GM19395 (cell line): ENCODE measurements around the gene RNASEH2C.
"Not testable (repeated sequence)": the region's sequence is repeated elsewhere in the genome, so short reads cannot be mapped to it uniquely, and the experiment has no call there.

Experiments
- ATAC-seq: cut with Tn5 transposase; IDR thresholded peaks from one replicate; pipeline ENCODE4 v1.9.1; 2021; ENCODE audit warnings: mild to moderate bottlenecking, moderate library complexity; ENCODE audit not compliant: unreplicated experiment

The RNASEH2C gene

DNA sequence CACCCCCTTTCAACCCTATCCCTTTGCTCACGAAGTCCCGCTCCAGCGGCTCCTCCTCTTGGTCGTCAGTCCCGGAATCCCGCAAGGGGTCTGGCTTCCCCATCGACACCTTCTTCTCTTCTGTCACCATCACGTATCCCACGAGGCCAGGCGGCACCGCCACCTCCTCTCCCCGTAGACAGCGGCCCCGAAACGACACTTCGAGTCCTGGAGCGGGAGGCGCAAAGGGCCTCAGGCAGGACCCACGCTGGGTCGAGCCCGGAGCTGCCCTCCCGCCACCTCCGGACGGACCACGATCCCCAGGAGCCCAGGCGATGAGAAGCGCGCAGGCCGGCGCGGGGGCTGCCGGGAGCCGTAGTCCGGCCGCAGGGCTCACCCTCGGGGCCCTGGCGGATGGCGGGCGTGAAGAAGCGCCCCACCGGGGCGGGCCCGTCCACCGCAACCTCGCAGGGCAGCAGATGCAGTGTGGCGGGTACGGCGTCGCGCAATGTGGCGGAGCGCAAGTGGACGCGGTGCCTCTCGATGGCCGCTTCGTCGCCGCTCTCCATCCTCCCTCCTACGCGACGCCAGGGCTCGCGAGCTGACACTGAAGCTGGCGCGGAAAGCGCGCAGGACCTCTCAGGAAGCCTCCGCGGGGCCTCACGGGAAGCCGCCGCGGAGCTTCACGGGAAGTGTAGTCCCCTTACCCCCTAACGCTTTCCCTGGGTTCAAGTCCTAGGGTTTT lies at the start of gene RNASEH2C:
Gene RNASEH2C (minus strand): TSS at position 588 of the 724 bp plus-strand sequence. CDS start 40 bp downstream, at position 548.
- ATAC-seq = peak; percentile 75

DNA sequence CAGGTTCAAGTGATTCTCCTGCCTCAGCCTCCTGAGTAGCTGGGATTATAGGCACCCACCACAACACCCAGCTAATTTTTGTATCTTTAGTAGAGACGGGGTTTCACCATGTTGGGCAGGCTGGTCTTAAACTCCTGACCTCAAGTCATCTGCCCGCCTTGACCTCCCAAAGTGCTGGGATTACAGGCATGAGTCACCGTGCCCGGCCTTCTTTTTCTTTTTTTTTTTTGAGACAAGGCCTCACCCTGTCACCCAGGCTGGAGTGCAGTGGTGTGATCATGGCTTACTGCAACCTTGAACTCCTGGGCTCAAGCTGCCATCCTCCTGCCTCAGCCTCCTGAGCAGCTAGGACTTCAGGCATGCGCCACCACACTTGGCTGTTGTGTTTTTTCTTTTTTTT lies 47.2 kb upstream of the RNASEH2C start:
- not testable (repeated sequence) for ATAC-seq

DNA sequence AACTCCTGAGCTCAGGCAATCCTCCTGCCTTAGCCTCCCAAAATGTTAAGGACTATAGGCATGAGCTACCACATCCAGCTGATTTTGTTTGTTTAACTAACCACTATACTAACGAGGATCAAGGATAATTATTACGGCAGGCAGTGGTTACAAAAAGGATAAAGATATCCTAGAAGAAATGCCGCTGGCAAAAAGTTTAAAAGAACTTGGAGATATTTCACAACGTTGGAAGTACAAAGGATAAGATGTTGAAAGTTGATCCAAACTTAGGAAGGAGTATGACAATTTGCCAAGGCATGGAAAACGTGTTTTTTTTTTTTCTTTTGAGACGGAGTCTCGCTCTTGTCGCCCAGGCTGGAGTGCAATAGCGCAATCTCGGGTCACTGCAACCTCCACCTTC lies 46.8 kb upstream of the RNASEH2C start:
- no peak for ATAC-seq

DNA sequence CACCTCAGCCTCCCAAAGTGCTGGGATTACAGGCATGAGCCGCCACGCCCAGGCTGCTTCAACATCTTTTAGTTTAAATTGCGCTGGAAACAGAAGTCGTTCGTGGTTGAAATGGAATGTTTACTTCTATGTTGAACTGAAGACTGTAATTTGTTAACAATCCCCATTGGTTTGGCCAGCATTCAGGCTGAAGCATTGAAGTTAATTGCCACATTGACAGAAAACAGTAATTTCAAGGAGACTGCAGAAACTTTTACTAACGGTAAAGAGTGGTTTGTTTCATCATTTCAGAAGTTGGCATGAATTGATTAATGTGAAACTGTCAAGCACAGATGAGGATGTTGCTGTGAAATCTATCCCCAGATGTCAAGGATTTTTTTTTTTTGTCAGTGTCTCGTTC lies 45.9 kb upstream of the RNASEH2C start:
- ATAC-seq = no peak

DNA sequence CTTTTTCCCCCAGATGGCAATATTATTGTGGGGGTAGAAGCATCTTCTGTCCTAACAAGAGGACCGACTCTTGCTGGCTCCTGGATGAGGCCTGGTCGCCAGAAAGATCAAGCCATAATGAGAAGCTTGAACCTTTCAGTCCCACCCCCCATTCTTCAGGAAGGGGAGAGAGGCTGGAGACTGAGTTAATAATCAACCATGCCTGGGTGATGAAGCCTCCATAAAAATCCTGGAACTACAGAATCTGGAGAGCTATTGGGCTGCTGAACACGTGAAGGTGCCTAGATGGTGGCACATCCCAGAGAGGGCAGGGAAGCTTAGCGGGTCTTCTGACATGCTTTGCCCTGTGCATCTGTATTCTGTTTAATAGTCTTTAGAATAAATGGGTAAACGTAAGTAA lies 43.8 kb upstream of the RNASEH2C start:
- no peak for ATAC-seq

DNA sequence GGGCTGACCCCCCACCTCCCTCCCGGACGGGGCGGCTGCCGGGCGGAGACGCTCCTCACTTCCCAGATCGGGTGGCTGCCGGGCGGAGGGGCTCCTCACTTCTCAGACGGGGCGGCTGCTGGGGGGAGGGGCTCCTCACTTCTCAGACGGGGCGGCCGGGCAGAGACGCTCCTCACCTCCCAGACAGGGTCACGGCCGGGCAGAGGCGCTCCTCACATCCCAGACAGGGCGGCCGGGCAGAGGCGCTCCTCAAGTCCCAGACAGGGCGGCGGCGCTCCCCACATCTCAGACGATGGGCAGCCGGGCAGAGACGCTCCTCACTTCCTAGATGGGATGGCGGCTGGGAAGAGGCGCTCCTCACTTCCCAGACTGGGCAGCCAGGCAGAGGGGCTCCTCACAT lies 42.2 kb upstream of the RNASEH2C start:
- not testable (repeated sequence) for ATAC-seq

DNA sequence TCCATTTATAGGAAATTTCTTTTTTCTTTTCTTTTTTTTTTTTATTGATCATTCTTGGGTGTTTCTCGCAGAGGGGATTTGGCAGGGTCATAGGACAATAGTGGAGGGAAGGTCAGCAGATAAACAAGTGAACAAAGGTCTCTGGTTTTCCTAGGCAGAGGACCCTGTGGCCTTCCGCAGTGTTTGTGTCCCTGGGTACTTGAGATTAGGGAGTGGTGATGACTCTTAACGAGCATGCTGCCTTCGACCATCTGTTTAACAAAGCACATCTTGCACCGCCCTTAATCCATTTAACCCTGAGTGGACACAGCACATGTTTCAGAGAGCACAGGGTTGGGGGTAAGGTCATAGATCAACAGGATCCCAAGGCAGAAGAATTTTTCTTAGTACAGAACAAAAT lies 41.6 kb upstream of the RNASEH2C start:
- not testable (repeated sequence) for ATAC-seq

DNA sequence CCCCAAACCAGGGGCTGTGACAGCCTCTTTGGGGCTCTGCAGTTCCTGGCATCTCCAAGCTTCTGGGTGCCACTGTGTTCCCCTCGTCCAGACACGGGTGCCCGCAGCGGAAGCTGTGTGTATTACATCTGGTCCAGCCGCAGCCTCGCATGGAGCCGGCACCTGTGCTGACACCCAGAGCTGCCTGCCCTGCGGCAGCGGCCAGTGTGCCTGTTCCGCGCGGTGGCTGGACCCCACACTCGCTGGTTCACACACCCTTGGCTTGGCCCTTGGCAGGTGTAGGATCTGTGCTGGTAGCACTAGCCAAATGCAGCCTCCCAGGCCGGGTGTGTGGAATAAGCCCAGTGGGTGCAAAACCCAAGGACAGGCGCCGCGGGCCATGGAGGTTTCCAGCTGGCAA lies 24.5 kb upstream of the RNASEH2C start:
- no peak for ATAC-seq

DNA sequence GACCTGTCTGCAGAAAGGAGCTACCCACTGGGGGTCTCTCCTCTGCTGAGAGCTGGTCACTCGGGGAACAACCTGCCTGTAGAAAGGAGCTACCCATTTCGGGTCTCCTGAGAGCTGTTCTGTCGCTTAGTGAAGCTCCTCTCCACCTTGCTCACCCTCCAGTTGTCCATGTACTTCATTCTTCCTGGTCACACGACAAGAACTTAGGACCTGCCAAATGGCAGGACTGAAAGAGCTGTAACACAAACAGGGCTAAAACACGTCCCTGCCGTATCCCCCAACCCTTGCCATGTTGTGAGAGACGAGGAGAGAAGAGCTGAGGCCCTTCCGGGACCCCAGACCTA lies 24.1 kb upstream of the RNASEH2C start:
- no peak for ATAC-seq

DNA sequence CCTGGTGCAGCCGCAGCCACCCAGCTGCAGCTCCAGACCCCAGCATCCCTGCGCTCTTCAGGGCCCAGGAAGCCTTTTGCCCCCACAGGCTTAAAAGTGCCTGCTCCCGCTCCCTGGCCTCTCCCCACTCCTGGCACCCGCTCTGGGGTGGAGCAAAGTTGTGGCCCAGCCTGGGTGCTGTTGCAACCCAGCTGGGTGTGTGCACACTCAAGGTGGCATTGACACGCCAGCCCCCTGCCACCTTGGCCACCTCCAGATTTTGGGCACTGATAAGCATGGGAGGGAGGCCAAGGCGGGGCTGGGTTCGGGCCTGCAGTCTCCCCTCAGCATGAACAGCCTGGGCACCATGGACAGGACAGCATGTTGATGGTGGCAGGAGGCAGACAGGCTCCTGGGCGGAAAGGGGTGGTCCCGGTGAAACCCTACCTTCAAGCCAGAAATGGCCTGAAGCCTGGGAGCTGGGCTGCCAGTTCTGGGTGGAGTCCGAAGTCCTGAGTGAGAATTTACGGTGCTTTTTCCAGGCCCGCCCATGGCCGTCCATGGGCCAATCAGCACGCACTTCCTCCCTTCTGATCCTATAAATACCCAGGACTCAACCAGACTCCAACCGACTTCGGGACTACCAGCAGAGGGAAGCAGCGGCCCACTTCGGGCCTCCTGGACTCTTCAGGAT lies 23.6 kb upstream of the RNASEH2C start:
- no peak for ATAC-seq

DNA sequence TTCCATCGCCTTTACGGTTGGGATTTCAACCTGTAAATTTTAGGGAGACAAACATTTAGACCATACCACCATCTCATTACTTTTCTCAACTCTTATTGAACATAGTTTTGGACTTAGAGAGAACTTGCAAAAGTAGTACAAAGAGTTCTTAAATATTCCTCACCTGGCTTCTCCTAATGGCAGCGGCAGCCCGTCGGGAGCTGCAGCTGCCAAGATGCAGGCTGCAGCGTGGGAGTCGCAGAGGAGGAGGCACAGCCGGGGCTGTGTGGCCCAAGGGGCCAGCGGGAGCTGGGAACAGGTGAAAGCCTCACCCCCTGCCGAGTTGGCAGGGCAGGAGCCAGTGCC lies 23.1 kb upstream of the RNASEH2C start:
- no peak for ATAC-seq

DNA sequence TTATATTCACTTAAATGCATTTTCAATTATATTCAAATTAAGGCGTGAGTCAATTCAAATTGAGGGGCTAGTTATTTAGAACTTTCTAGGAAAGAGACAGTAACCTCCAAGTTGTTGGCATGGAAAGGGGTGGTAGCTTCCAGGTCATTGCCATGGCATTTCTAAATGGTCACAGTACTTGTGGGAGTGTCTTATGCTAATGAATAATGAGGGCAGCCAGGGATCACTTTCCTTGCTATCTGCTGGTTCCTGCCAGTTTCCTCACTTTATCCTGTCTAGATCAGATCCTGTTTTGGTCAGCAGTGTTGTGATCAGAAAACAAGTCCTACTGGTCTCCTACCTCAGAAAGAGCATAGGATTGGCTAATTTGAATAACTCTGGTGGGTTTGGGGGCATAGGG lies 21.8 kb upstream of the RNASEH2C start:
- no peak for ATAC-seq

DNA sequence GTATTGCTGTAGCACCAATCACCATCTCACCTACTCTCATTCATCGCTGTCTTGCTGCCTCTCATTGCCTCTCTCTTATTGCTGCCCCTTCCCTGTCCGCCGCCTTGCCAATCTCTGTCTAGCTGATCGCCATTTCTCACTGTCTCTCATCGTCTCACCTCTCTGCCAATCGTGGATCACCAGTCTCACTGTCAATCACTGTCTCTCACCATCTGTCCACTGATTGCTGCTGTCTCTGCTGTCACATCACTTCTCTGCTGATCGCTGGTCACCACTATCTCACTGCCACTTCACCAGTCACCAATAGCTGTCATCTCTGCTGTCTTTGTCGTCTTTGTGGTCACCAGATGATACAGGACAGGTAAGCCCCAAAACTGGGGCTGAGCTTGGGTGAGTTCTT lies 20.6 kb upstream of the RNASEH2C start:
- ATAC-seq = no peak

DNA sequence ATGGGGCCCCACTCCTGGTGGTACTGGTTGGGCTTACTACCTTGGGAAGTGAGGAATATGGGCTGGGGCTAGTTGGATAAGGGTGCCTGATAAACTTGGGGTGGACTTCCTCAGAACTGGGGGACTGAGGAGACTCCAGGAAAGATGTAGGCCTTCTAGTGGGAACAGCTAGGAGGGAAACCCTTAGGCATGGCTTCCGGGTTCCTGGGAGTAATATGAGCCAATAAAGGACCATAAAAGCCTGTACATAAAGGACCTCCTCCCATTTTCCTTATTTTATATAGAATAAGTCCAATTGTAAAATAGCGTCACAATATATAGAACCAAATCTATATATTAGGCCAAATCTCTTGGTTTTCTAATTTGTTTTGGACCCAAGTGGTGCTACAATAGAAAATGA lies 18.4 kb upstream of the RNASEH2C start:
- ATAC-seq = no peak

DNA sequence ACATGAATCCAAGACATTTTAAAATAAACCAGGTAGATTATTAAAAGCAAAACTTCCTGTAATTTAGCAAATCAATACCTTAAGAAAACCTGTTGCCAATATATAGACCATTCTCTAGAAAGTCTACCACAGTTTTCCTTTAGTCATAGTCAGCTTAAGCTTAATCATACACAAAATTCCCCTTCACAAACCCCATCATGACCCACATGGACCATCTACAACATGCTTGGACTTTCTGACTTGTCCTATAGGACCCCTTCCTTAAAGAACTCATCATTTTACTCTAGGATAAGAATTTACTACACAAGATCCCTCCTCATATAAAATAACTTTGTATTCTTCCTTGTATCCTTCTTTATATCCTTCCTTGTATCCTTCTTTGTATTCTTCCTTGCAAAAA lies 16.2 kb upstream of the RNASEH2C start:
- no peak for ATAC-seq

DNA sequence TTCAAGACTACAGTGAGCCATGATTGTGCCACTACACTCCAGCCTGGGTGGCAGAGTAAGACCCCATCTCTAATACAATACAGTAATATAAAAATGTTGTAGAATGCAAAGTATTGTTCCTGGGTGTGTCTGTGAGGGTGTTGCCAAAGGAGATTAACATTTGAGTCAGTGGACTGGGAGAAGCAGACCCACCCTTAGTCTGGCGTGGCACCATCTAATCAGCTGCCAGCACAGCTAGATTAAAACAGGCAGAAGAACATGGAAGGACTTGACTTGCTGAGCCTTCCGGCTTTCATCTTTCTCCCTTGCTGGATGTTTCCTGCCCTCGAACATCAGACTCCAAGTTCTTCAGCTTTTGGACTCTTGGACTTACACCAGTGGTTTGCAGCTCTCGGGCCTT lies 14.5 kb upstream of the RNASEH2C start:
- not testable (repeated sequence) for ATAC-seq

DNA sequence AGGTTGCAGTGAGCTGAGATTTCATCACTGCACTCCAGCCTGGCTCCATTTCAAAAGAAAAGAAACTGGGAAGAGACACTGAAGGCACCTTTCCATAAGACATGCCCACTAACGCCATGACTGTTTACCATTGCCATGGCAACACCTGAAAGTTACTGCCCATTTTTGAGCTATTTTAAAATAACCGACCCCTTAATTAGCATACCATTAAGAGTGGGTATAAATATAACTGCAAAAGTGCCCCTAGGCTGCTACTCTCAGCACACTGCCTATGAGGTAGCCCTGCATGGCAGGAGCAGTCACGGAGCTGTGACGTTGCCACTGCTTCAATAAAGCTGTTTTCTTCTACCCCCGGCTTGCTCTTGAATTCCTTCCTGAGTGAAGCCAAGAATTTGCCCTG lies 9.9 kb upstream of the RNASEH2C start:
- ATAC-seq = no peak

DNA sequence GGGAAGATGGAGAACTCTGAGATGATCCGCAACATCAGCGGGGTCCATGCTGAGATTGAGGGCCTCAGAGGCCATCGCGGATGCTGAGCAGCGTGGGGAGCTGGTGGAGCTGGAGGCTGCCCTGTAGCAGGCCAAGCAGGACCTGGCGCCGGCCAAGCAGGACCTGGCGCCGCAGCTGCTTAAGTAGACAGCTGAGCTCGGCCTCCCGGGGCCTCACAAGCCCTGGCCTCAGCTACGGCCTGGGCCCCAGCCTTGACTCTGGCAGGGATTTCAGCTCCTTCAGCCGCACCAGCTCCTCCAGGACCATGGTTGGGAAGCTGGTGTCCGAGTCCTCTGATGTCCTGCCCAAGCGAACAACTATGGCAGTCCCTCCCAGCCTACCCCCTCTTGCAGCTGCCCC lies 7.3 kb upstream of the RNASEH2C start:
- no peak for ATAC-seq

DNA sequence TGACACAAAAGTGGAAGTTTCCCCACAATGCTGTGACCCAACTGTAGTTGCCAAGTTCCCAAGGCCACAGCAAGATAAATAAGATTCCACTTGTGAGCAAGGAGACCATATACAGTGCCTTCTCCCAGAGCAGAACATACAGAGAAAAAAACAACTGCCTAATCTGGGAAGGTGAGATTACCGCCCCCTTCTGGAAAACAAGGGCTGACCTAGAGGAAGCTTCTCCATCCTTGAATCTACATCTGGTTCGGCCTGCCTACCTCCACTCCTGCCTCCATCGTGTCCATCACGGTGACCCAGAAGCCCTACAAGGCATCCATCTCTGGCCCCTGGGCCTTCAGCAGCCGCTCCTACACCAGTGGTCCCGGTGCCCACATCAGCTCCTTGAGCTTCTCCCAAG lies 6.1 kb upstream of the RNASEH2C start:
- ATAC-seq = no peak

DNA sequence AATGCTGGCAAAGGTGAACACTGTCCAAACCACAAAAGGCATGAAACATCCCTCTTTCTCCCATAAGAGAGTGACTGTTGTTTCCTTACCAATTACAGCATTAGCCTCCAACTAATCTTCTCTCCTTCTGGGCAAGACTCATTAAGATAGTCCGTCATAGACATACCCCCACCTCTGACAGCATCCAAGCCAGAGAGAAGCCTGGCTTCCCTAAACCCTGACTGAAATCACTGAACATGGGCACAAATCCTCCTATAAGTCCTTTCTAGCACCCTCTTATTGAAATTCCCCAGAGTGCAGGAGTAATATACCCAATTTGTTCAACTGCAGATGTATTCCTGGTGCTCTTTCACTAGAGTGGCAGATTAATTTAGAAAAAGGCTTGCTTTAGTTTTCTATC lies 1.7 kb upstream of the RNASEH2C start:
- no peak for ATAC-seq

DNA sequence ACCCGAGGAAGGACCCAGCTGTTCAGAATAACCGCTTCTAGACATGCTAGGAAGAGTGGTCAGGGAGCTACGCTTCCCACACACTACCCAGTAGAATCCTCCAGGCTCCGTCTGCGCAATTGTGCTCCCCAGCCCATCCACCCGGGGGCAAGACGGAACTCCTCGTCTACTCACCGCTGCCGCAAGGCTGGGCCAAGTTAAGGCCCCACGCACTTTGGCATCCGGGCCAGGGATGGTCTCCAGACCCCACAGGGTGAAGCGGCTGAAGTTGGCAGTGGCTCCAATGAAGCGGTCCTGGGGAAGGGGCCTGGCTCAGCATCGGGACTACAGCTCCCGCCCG lies 757 bp downstream of the RNASEH2C start:
- peak; percentile 29 for ATAC-seq

DNA sequence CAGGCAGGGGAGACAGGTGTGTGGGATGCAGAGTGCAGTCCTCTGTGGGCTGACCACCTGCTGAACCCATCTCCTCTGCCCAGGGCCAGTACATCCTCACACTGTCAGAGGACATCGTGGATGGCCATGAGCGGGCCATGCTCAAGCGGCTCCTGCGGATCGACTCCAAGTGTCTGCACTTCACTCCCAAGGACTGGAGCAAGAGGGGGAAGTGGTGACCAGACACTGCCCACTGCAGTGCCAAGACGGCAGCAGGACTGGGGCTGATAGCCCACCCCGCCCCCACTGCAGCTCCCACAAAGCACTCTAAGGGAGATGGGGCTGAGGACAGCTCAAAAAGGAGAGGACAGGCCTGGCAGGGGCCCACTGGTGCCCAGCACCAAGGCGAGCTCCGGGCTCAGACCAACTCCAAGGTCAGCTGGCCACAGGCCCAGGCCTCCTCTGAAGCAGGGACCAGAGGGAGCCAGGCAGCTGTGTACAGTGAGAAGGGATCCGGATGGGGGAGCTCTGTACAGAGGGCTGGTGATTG lies 1.6 kb downstream of the RNASEH2C start:
- no peak for ATAC-seq

DNA sequence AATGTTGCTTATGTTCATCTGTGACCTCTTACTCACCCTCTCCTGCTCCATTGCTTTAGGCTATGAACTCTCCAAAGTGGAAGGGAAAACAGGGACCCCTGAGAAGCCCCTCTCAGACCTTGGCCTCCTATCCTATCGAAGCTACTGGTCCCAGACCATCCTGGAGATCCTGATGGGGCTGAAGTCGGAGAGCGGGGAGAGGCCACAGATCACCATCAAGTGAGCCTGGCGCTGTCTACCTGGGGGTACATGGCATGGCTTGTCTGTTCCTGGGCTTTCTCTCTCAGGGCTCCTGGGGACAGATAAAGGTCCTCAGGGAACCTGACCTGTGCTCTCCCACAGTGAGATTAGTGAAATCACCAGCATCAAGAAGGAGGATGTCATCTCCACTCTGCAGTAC lies 2.1 kb downstream of the RNASEH2C start:
- ATAC-seq = no peak
